ENCODE measurements around the gene CTSH.

- TF ChIP-seq CTCF (IDR thresholded peaks at IDR 0.05) = peak; percentile 29 to 73 (median 51)
- no peak for TF ChIP-seq POLR2A (IDR thresholded peaks at IDR 0.05)
These were observed 35.0 kb downstream of the CTSH start for GRCh38 chr15:78909791-78910228.
